Parathyroid adenoma (tissue), 2 donors: Measurements from ENCODE around the gene HUNK.

Experiments used
- H2AFZ ChIP-seq: fragments of 300-600 bp; sonication (generic); one replicate; pipeline ENCODE4 v1.7.0; 2017; ENCODE audit warnings: antibody characterized with exemption, mild to moderate bottlenecking
- H3K27ac ChIP-seq: fragments of 300-600 bp; sonication (generic); one replicate; pipeline ENCODE4 v1.7.0; 2017
- H3K27me3 ChIP-seq: fragments of 300-600 bp; sonication (generic); one replicate; pipeline ENCODE4 v1.7.0; 2017; ENCODE audit warnings: low read length; ENCODE audit not compliant: control insufficient read depth, insufficient read depth
- H3K36me3 ChIP-seq: fragments of 300-600 bp; sonication (generic); one replicate; pipeline ENCODE4 v1.7.0; 2017; ENCODE audit warnings: low read length; ENCODE audit not compliant: control insufficient read depth, insufficient read depth
- H3K4me1 ChIP-seq: fragments of 300-600 bp; sonication (generic); one replicate; pipeline ENCODE4 v1.7.0; 2017; ENCODE audit warnings: control low read depth
- H3K4me2 ChIP-seq: fragments of 300-600 bp; sonication (generic); one replicate; pipeline ENCODE4 v1.7.0; 2017; ENCODE audit warnings: low read length
- H3K4me3 ChIP-seq: fragments of 300-600 bp; sonication (generic); one replicate; pipeline ENCODE4 v1.7.0; 2017; ENCODE audit warnings: low read depth, low read length
- H3K79me2 ChIP-seq: fragments of 300-600 bp; sonication (generic); one replicate; pipeline ENCODE4 v1.7.0; 2017; ENCODE audit warnings: control low read depth
- H3K9ac ChIP-seq: fragments of 300-600 bp; sonication (generic); one replicate; pipeline ENCODE4 v1.7.0; 2017; ENCODE audit warnings: mild to moderate bottlenecking
- H3K9me3 ChIP-seq: fragments of 300-600 bp; sonication (generic); one replicate; pipeline ENCODE4 v1.7.0; 2017; ENCODE audit warnings: low read length; ENCODE audit not compliant: control insufficient read depth
- CTCF ChIP-seq: fragments of 300-600 bp; sonication (generic); IDR thresholded peaks from one replicate; pipeline ENCODE4 v1.7.0; 2017; ENCODE audit warnings: antibody characterized with exemption, mild to moderate bottlenecking
- donor health status: primary hyperparathyroidism.

HUNK gene

DNA sequence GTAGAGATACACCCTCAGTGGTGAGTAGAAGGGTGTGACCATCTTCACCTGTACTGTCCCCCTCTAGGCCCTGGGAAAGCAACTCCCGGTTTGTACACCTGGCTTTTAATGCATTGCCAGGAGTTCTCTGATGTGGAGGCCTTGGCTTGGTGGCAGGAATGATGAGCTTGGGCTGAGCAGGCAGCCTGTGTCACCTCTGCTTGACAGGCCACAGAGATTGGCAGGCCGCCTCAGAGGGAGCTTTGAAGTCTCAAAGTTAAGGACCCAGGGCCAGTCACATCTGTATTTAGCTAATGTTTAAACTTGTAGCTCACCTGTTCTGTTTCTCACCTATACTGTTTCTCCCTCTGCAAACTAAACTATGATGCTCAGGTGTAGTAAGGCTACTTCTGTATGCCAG lies 28.5 kb downstream of the HUNK start:
- Histone ChIP-seq H3K27me3 (no peaks in the 10 kb centered on the region), H3K36me3 (no peaks in the 10 kb centered on the region), H3K9ac (no peak overlapping the region), H3K4me1 (no peaks in the 10 kb centered on the region), H3K27ac (no peak overlapping the region), H3K9me3 (no peaks in the 10 kb centered on the region), H3K4me2 (no peak overlapping the region), H2AFZ (no peak overlapping the region), H3K4me3 (no peak overlapping the region), H3K79me2 (no peaks in the 10 kb centered on the region)
- TF ChIP-seq CTCF, result no peak

DNA sequence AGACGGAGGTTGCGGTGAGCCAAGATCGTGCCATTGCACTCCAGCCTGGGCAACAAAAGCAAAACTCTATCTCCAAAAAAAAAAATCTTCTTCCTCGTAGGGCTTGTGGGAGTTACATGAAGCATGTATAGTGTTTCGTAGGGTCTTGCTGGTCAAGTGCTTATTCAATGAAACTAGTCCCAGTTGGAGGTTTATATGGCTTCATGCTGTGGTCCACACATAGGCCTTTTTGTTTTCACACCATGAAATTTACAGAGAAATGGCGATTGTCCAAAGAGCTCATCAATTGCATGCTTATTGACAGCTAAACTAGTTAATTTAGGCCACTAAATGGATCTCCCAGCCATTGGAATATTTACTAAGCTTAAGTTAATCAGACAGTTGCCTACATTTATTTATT lies 29.6 kb downstream of the HUNK start:
- H3K27ac ChIP-seq, result no peak overlapping the region
- H3K9me3 ChIP-seq, result no peaks in the 10 kb centered on the region
- TF ChIP-seq CTCF, result no peak
- H2AFZ ChIP-seq, result no peak overlapping the region
- no peaks in the 10 kb centered on the region for H3K79me2 ChIP-seq
- H3K4me3 ChIP-seq, result no peak overlapping the region
- no peaks in the 10 kb centered on the region for H3K4me1 ChIP-seq
- H3K36me3 ChIP-seq, result no peaks in the 10 kb centered on the region
- no peak overlapping the region for H3K4me2 ChIP-seq
- H3K27me3 ChIP-seq, result no peaks in the 10 kb centered on the region
- no peak overlapping the region for H3K9ac ChIP-seq

DNA sequence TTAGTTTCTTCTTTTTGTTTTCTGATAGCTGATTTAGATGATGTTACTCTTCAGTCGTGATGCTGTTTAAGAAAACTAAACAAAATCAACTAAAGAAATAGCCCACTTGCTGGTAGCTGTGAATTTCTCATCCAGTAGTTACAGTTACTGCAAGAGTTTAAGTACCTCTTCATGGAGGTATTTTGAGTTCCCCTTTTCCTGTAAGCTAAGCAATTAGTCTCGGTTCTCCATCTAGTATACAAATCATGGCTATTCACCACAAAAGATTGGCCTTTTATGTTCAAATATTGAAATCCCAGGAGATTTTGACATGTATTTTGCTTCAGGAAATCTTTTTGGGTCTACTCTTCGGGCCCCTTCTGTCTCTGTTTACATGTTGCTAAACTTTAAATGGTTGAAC lies 31.1 kb downstream of the HUNK start:
- H3K4me1 ChIP-seq, result no peaks in the 10 kb centered on the region
- no peak overlapping the region for H2AFZ ChIP-seq
- no peak overlapping the region for H3K4me2 ChIP-seq
- H3K9ac ChIP-seq, result no peak overlapping the region
- no peak for TF ChIP-seq CTCF
- no peak overlapping the region for H3K4me3 ChIP-seq
- no peaks in the 10 kb centered on the region for H3K79me2 ChIP-seq
- H3K36me3 ChIP-seq, result no peaks in the 10 kb centered on the region
- no peak overlapping the region for H3K27ac ChIP-seq
- H3K9me3 ChIP-seq, result no peaks in the 10 kb centered on the region
- H3K27me3 ChIP-seq, result no peaks in the 10 kb centered on the region

GRCh38 chr21:31905503-31906451 lies 33.0 kb downstream of the HUNK start:
- H3K4me3 ChIP-seq, result no peak overlapping the region
- no peaks in the 10 kb centered on the region for H3K79me2 ChIP-seq
- no peaks in the 10 kb centered on the region for H3K36me3 ChIP-seq
- no peaks in the 10 kb centered on the region for H3K27me3 ChIP-seq
- H3K4me1 ChIP-seq, result no peaks in the 10 kb centered on the region
- H2AFZ ChIP-seq, result no peak overlapping the region
- no peak overlapping the region for H3K4me2 ChIP-seq
- no peak overlapping the region for H3K9ac ChIP-seq
- H3K9me3 ChIP-seq, result no peaks in the 10 kb centered on the region
- no peak overlapping the region for H3K27ac ChIP-seq
- no peak for TF ChIP-seq CTCF
